Loucy (cell line): ENCODE data around the gene IL1RAPL2.

Experiments used
- EZH2phosphoT487 ChIP-seq: fragments of 200-600 bp; IDR thresholded peaks from 2 replicates; pipeline ENCODE4 v1.6.1; 2018; ENCODE audit warnings: antibody characterized with exemption, mild to moderate bottlenecking, moderate library complexity, borderline replicate concordance
- TF ChIP-seq, protein P1 (sequence below): fragments of 200-600 bp; sonication (generic); conservative IDR thresholded peaks from 2 replicates; pipeline ENCODE4 v1.5.1; 2014; ENCODE audit warnings: mild to moderate bottlenecking, antibody characterized with exemption, low read length

DNA sequence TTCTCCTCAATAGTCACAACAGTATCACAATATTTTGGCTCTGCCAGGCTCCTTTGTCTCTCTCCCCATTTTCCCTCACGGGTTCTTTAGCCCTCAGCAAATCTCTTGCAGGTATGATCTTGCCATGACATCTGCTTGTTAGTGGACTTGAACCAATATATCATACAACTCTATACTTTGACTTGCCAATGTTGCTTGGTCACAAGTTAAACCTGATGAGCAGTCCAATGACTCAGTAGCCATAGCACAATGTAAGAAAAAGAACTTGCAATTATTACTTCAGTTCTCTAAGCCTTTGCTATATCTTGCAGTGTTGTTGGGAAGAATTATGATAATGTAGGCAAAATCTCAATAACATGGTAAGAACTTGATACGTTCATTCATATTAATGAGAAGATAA, 1081.8 kb downstream of the IL1RAPL2 start:
- TF ChIP-seq, protein P1, sequence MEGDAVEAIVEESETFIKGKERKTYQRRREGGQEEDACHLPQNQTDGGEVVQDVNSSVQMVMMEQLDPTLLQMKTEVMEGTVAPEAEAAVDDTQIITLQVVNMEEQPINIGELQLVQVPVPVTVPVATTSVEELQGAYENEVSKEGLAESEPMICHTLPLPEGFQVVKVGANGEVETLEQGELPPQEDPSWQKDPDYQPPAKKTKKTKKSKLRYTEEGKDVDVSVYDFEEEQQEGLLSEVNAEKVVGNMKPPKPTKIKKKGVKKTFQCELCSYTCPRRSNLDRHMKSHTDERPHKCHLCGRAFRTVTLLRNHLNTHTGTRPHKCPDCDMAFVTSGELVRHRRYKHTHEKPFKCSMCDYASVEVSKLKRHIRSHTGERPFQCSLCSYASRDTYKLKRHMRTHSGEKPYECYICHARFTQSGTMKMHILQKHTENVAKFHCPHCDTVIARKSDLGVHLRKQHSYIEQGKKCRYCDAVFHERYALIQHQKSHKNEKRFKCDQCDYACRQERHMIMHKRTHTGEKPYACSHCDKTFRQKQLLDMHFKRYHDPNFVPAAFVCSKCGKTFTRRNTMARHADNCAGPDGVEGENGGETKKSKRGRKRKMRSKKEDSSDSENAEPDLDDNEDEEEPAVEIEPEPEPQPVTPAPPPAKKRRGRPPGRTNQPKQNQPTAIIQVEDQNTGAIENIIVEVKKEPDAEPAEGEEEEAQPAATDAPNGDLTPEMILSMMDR = no peak
- TF ChIP-seq EZH2phosphoT487 = no peak
